ENCODE results near the gene SELL.
A peak's percentile ranks its signal among the peaks of the same experiment; 100 is the strongest.
"Not testable (repeated sequence)": the region's sequence is repeated elsewhere in the genome, so short reads cannot be mapped to it uniquely, and the experiment has no call there.

Gene SELL

GRCh38 chr1:169711469-169712308 lies at the start of gene SELL:
Gene SELL (minus strand): TSS chr1:169711620. CDS start chr1:169711498, 122 bp downstream.
- peak; percentile 65 for DNase-seq

- DNase-seq, result no peak
Observed at GRCh38 chr1:169759038-169759437, 47.6 kb upstream of the SELL start.

- no peak for DNase-seq
Observed at GRCh38 chr1:169753549-169753948, 42.1 kb upstream of the SELL start.

GRCh38 chr1:169750041-169750440 lies 38.6 kb upstream of the SELL start:
- no peak for DNase-seq

GRCh38 chr1:169746550-169746949 lies 35.1 kb upstream of the SELL start:
- DNase-seq, result no peak

- no peak for DNase-seq
Observed at GRCh38 chr1:169745015-169745861, 33.8 kb upstream of the SELL start.

- no peak for DNase-seq
Observed at GRCh38 chr1:169741666-169742394, 30.4 kb upstream of the SELL start.

- no peak for DNase-seq
Observed at GRCh38 chr1:169739980-169740379, 28.6 kb upstream of the SELL start.

- DNase-seq, result no peak
Observed at GRCh38 chr1:169733924-169734323, 22.5 kb upstream of the SELL start, which contains the start of gene SELE. Gene SELE (minus strand): TSS chr1:169734079. CDS start chr1:169733612, 467 bp downstream.

- DNase-seq, result no peak
Observed at GRCh38 chr1:169731446-169731845, 20.0 kb upstream of the SELL start.

- DNase-seq, result no peak
Observed at GRCh38 chr1:169729991-169730390, 18.6 kb upstream of the SELL start.

- DNase-seq, result no peak
Observed at GRCh38 chr1:169727307-169727706, 15.9 kb upstream of the SELL start.

- no peak for DNase-seq
Observed at GRCh38 chr1:169726851-169727250, 15.4 kb upstream of the SELL start.

- no peak for DNase-seq
Observed at GRCh38 chr1:169725930-169726329, 14.5 kb upstream of the SELL start.

- DNase-seq, result no peak
Observed at GRCh38 chr1:169724168-169724567, 12.7 kb upstream of the SELL start.

GRCh38 chr1:169723763-169724162 lies 12.3 kb upstream of the SELL start:
- DNase-seq, result no peak

GRCh38 chr1:169722779-169723178 lies 11.4 kb upstream of the SELL start:
- DNase-seq, result no peak

- not testable (repeated sequence) for DNase-seq
Observed at GRCh38 chr1:169715100-169715499, 3.7 kb upstream of the SELL start.

- DNase-seq, result not testable (repeated sequence)
Observed at GRCh38 chr1:169713090-169713489, 1.7 kb upstream of the SELL start.

- DNase-seq, result no peak
Observed at GRCh38 chr1:169712309-169712631, 850 bp upstream of the SELL start.

- no peak for DNase-seq
Observed at GRCh38 chr1:169708647-169709046, 2.8 kb downstream of the SELL start.

GRCh38 chr1:169707912-169708604 lies 3.4 kb downstream of the SELL start:
- peak; percentile 30 for DNase-seq

- DNase-seq, result no peak
Observed at GRCh38 chr1:169704797-169705196, 6.6 kb downstream of the SELL start.
